Bronchial epithelial cell (primary cell): ENCODE results near the gene POU4F1. TPM values are rescaled to one million over a fixed set of nuclear protein-coding genes. Genes with fewer than 3 reads are reported as not detected.

ENCODE experiments used
- DNase-seq: peaks from one replicate; pipeline ENCODE4 v3.0.0-alpha.2; 2010; ENCODE audit warnings: low read depth
- FAIRE-seq: peaks from 2 replicates; lab custom pipeline; 2011; peaks lifted over from hg19 to GRCh38; lab: Jason Lieb, UNC
- H3K27me3 ChIP-seq: 2 replicates; pipeline ENCODE4 v1.5.1; 2011; ENCODE audit warnings: low read length; ENCODE audit not compliant: control insufficient read depth, insufficient read depth
- H3K36me3 ChIP-seq: 2 replicates; pipeline ENCODE4 v1.5.1; 2011; ENCODE audit warnings: low read length; ENCODE audit not compliant: control insufficient read depth, insufficient read depth
- H3K4me3 ChIP-seq: 2 replicates; pipeline ENCODE4 v1.5.1; 2011; ENCODE audit warnings: mild to moderate bottlenecking, low read depth, low read length, control low read depth
- CTCF ChIP-seq: IDR thresholded peaks from 2 replicates; pipeline ENCODE4 v1.5.1; 2011; ENCODE audit warnings: mild to moderate bottlenecking, moderate library complexity, low read length, control low read depth, inconsistent platforms; ENCODE audit not compliant: insufficient read depth, severe bottlenecking
- total RNA-seq: library from RNA; depleted of rRNA; stranded (reverse); fragments of >200 nt; gene quantifications from 2 replicates; pipeline ENCODE4 v1.2.1, GENCODE V29; 2014

The POU4F1 gene
- total RNA-seq, 1 donor from 2014 or later: not detected

GRCh38 chr13:78569029-78569428, 34.3 kb downstream of the POU4F1 start:
- Histone ChIP-seq H3K27me3 (no peaks in the 10 kb centered on the region), H3K36me3 (no peaks in the 10 kb centered on the region), H3K4me3 (no peak overlapping the region)
- DNase-seq: no peak
- no peak for FAIRE-seq
- TF ChIP-seq CTCF: no peak

GRCh38 chr13:78566631-78567030, 36.7 kb downstream of the POU4F1 start:
- FAIRE-seq (no peak), DNase-seq (no peak)
- H3K4me3 ChIP-seq: no peak overlapping the region
- H3K36me3 ChIP-seq: no peaks in the 10 kb centered on the region
- H3K27me3 ChIP-seq: no peaks in the 10 kb centered on the region
- no peak for TF ChIP-seq CTCF

- Histone ChIP-seq H3K36me3 (no peaks in the 10 kb centered on the region), H3K4me3 (no peak overlapping the region), H3K27me3 (no peaks in the 10 kb centered on the region)
- FAIRE-seq (no peak), DNase-seq (no peak)
- no peak for TF ChIP-seq CTCF
Measured at GRCh38 chr13:78562237-78562889, 41.0 kb downstream of the POU4F1 start.

Other genes with a start within 250 kb of the POU4F1 start
- 16.4 and 16.6 TPM in 2 replicates for gene OBI1, start 55.6 kb upstream of the POU4F1 start, total RNA-seq